ENCODE data around the gene SEPTIN5.

SEPTIN5 gene

DNA sequence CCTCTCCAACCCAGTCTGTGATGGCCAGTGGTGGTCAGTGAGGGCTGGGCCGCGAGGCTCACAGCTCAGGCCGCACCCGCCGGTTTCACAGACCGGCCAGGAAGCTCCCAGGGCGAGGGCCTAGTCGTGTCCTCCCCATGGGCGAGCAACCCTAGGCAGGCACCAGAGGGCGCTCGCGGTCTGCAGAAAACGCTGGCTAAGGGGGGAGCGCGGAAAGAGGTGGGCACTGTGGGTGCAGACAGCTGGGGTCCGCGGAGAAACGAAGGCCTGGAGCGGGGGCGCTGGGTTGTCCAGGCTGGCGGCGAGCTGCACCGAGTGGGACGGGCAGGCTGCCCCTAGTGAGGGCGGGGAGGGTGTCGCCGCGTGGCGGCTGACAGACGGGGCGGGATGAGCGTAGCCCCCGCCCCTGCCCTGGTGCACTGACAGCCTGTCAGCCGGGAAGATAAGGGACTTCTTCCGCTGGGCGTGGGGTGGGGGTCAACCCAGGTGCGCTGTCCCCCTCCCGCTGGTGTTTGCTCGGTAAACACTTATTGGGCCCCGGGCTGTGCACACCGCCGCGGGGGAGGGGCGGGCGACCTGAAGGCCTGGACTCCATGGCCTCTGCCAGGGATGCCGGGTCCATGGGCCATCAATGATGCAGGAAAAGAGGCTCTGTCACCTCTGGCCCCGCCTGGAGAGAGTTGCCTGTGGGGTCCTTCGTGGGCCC, 16.5 kb downstream of the SEPTIN5 start:
- H3K27me3 Mint-ChIP-seq, result peaks cover 8% of the 10 kb centered on the region
- ATAC-seq (replicated peaks; ENCODE audit: extremely low read depth, poor library complexity, severe bottlenecking), result peak; percentile 76
- H3K4me1 Mint-ChIP-seq, result peaks cover 6% of the 10 kb centered on the region
- H3K4me3 Mint-ChIP-seq, result peak overlapping the region; percentile 79
- no peak overlapping the region for H3K27ac Mint-ChIP-seq (ENCODE audit: low read depth)
- no peaks in the 10 kb centered on the region for H3K9me3 Mint-ChIP-seq
- peak; percentile 74 to 87 for DNase-seq (ENCODE audit: low spot score in 2 of 2)
- H3K36me3 Mint-ChIP-seq (ENCODE audit: insufficient read depth), result peaks cover 9% of the 10 kb centered on the region

- Mint-ChIP-seq H3K36me3 (ENCODE audit: insufficient read depth) (peaks cover 9% of the 10 kb centered on the region), H3K9me3 (no peaks in the 10 kb centered on the region), H3K27me3 (peaks cover 8% of the 10 kb centered on the region), H3K4me3 (no peak overlapping the region), H3K4me1 (peaks cover 6% of the 10 kb centered on the region), H3K27ac (ENCODE audit: low read depth) (no peak overlapping the region)
- ATAC-seq (replicated peaks; ENCODE audit: extremely low read depth, poor library complexity, severe bottlenecking) (no peak), DNase-seq (ENCODE audit: low spot score in 2 of 2) (no peak)
Observed at GRCh38 chr22:19731361-19732135, 17.2 kb downstream of the SEPTIN5 start.

DNA sequence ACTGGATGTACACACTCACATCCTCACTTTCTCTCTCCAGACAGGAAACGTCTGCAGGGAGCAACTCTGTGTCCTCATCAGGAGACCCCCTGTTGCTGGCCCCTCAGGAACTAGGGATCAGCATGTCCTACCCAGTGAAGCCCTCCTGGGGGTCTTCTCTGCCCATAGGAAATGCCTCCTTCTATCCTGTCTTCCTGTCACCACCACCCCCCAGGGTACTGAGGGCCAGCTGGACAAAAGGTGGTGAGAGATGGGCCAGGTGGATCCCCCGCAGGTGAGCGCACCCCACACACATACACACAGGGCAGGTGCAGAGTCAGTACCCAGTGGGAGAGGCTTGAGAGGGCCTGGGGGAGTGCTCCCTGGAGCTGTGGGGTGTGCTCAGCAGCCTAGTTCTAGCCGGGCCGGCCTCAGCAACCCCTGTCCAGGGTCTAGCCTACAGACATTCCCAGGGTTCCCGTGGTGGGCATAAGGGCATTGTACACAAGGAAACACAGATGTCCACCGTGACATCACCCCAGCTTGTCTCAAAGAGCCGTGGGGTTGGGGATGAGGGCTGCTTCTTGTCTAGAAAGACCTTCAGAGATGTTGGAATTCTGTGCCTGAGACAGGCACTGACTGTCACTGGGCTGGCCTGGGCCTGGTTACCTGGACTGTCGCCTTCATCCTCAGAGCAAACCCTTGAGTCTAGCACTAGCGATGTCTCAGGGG, 18.3 kb downstream of the SEPTIN5 start:
- H3K27ac Mint-ChIP-seq (ENCODE audit: low read depth), result no peak overlapping the region
- no peak overlapping the region for H3K4me3 Mint-ChIP-seq
- peaks cover 5% of the 10 kb centered on the region for H3K27me3 Mint-ChIP-seq
- no peak for ATAC-seq (replicated peaks; ENCODE audit: extremely low read depth, poor library complexity, severe bottlenecking)
- DNase-seq (ENCODE audit: low spot score in 2 of 2), result no peak
- H3K9me3 Mint-ChIP-seq, result no peaks in the 10 kb centered on the region
- H3K36me3 Mint-ChIP-seq (ENCODE audit: insufficient read depth), result peaks cover 6% of the 10 kb centered on the region
- H3K4me1 Mint-ChIP-seq, result peaks cover 6% of the 10 kb centered on the region

DNA sequence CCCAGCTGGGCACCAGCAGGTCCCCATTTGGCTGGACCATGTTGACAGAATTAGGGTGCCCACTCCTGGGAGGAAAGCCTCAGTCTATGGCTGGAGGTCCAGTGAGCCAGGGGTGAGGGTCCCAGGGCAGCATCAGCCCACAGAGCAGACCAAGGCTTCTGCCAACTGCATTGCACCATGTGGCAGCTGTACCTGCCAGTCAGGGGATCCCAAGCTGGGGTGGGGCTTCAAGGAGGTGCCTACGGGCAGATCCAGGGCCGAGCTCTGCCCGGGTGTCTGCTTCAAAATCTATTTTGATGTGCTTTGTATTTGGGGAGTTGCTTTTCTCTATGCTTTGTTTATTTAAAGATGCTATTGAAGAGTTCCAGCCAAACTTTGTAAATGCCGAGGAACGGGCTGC, 19.5 kb downstream of the SEPTIN5 start:
- Mint-ChIP-seq H3K4me1 (peaks cover 6% of the 10 kb centered on the region), H3K27me3 (no peaks in the 10 kb centered on the region), H3K27ac (ENCODE audit: low read depth) (no peak overlapping the region), H3K9me3 (no peaks in the 10 kb centered on the region), H3K36me3 (ENCODE audit: insufficient read depth) (peaks cover 6% of the 10 kb centered on the region), H3K4me3 (no peak overlapping the region)
- DNase-seq (ENCODE audit: low spot score in 2 of 2) (no peak), ATAC-seq (replicated peaks; ENCODE audit: extremely low read depth, poor library complexity, severe bottlenecking) (no peak)

DNA sequence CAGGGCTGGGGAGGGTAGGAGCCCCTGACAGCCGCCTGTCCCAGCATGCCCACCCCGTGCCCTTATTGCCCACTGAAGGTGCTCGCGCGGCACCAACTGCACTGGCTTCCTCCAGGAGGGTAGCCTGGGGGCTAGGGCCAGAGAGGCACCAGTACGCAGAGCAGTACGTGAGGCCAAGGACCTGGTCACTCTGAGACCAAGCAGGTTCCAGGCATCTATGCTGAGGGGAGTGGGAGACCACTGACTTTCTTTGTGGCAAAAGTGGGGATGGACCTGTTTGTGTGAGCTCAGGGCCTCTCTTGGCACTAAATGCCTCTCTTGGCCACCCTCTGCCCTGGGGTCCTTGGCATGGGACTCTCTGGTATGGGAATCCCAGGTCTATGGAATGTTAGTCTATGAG, 19.9 kb downstream of the SEPTIN5 start:
- Mint-ChIP-seq H3K27me3 (no peaks in the 10 kb centered on the region), H3K9me3 (no peaks in the 10 kb centered on the region), H3K4me3 (no peak overlapping the region), H3K27ac (ENCODE audit: low read depth) (no peak overlapping the region), H3K36me3 (ENCODE audit: insufficient read depth) (peaks cover 6% of the 10 kb centered on the region), H3K4me1 (peaks cover 6% of the 10 kb centered on the region)
- ATAC-seq (replicated peaks; ENCODE audit: extremely low read depth, poor library complexity, severe bottlenecking) (no peak), DNase-seq (ENCODE audit: low spot score in 2 of 2) (no peak)

DNA sequence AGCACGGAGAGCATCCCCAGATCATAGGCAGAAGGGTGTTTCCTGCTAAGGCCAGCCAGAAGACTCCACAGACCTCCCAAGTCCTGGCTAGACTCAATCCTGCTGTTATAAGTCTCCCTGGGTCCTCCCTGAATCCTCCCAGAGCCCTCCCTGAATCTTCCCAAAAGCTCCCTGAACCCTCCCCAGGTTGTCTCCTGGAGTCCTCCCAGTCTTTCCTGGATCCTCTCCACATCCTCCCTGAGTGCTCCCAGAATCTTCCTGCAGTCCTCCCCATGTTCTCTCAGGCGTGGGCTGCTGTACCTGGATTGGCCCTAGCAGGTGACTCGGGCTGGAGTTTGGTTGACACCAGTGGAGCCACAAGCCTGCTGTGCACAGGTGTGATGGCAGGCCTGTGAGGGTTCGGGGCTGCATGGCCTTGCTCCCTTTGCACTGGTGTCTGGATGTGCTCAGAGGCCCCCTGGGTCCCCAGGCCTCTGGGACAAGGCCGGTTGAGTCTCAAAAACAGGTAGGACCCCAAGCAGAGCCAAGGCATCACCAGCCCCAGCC, 20.6 kb downstream of the SEPTIN5 start:
- H3K27ac Mint-ChIP-seq (ENCODE audit: low read depth), result no peak overlapping the region
- peaks cover 6% of the 10 kb centered on the region for H3K4me1 Mint-ChIP-seq
- ATAC-seq (replicated peaks; ENCODE audit: extremely low read depth, poor library complexity, severe bottlenecking) (no peak), DNase-seq (ENCODE audit: low spot score in 2 of 2) (no peak)
- no peaks in the 10 kb centered on the region for H3K9me3 Mint-ChIP-seq
- H3K36me3 Mint-ChIP-seq (ENCODE audit: insufficient read depth), result peaks cover 6% of the 10 kb centered on the region
- H3K4me3 Mint-ChIP-seq, result no peak overlapping the region
- H3K27me3 Mint-ChIP-seq, result no peaks in the 10 kb centered on the region

DNA sequence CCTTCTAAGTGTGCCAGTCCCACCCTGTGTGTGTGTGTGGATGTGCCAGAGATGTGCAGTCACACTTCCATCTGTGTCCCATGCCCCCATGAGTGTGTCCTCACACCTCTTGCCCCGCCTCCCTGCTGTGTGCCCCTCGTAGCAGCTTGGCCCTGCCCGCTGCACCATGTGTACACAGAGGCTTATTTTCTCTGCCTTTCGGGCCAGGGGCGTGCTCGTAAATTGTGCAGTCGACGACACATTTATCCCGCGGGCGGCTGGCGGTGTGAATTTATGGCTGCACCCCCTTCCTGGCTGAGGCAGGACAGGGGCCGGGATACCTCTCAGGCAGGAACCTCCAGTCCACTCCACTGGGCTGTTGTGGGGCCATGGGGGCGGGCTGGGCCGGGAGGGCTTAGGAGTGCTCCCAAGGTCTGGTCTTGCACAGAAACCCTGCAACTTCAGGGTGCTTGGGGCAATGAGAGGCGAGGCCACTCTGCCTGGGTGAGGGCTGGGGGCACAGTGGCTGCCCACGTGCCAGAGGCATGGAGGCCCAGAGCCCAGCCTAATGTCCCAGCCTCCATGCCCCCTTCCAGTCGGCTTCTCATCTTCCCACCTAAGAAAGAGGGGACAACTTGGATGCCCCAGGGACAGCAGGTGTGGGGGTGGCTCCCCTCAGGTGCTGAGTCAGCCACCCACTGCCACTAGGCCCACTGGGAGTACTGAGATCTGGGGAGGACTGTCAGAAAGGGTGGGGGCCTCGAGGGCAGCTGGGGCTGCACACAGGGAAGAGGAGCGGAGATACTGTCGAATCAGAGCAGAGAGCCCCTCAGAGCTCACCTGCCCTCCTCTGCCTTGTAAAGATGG, 21.6 kb downstream of the SEPTIN5 start:
- no peaks in the 10 kb centered on the region for H3K27me3 Mint-ChIP-seq
- H3K4me3 Mint-ChIP-seq, result no peak overlapping the region
- no peak overlapping the region for H3K27ac Mint-ChIP-seq (ENCODE audit: low read depth)
- DNase-seq (ENCODE audit: low spot score in 2 of 2) (no peak), ATAC-seq (replicated peaks; ENCODE audit: extremely low read depth, poor library complexity, severe bottlenecking) (no peak)
- H3K4me1 Mint-ChIP-seq, result peaks cover under 1% of the 10 kb centered on the region
- peaks cover 5% of the 10 kb centered on the region for H3K36me3 Mint-ChIP-seq (ENCODE audit: insufficient read depth)
- H3K9me3 Mint-ChIP-seq, result no peaks in the 10 kb centered on the region

GRCh38 chr22:19737846-19738663, 23.8 kb downstream of the SEPTIN5 start:
- Mint-ChIP-seq H3K27ac (ENCODE audit: low read depth) (no peak overlapping the region), H3K4me1 (no peaks in the 10 kb centered on the region), H3K9me3 (no peaks in the 10 kb centered on the region), H3K27me3 (no peaks in the 10 kb centered on the region), H3K36me3 (ENCODE audit: insufficient read depth) (peaks cover 3% of the 10 kb centered on the region), H3K4me3 (no peak overlapping the region)
- ATAC-seq (replicated peaks; ENCODE audit: extremely low read depth, poor library complexity, severe bottlenecking), result no peak
- no peak for DNase-seq (ENCODE audit: low spot score in 2 of 2)

DNA sequence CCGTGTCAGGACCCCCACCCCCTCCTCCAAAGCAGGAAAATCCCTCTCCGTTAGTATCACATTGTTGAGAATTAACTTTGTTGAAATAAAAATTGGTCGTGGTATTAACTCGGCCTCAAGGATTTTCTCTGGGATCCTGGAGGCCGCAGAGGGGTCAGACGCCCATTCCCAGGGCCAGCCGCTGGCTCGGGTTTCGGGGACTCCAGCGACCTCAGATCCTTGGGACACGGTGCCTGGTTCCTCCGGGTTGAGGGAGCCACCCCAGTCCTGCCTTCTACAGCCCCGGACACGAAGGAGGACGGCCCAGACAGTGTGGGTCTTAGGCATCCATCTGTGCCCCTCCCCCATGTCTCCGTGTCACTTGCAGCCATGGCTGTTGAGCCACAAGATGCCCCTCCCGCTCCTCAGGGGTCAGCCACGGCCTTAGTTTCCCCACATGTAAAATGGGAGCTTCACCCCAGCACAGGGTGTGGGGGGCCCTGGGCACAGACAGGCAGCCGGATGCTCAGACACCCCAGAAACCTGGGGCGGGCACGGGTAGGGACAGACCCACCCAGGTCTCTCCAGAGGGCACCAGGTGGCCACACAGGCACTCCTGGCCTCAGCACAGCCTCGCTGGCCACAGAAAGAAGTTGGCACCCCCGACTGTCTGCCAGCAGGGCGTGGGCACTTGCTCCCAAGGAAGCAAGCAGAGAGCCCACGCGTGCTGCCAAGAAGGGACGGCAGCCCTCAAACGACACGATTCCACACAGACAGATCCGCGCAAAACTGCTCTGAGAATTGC, 24.6 kb downstream of the SEPTIN5 start:
- no peaks in the 10 kb centered on the region for H3K4me1 Mint-ChIP-seq
- no peaks in the 10 kb centered on the region for H3K9me3 Mint-ChIP-seq
- H3K4me3 Mint-ChIP-seq, result no peak overlapping the region
- no peak overlapping the region for H3K27ac Mint-ChIP-seq (ENCODE audit: low read depth)
- no peaks in the 10 kb centered on the region for H3K27me3 Mint-ChIP-seq
- peaks cover 1% of the 10 kb centered on the region for H3K36me3 Mint-ChIP-seq (ENCODE audit: insufficient read depth)
- no peak for DNase-seq (ENCODE audit: low spot score in 2 of 2)
- ATAC-seq (replicated peaks; ENCODE audit: extremely low read depth, poor library complexity, severe bottlenecking), result no peak

DNA sequence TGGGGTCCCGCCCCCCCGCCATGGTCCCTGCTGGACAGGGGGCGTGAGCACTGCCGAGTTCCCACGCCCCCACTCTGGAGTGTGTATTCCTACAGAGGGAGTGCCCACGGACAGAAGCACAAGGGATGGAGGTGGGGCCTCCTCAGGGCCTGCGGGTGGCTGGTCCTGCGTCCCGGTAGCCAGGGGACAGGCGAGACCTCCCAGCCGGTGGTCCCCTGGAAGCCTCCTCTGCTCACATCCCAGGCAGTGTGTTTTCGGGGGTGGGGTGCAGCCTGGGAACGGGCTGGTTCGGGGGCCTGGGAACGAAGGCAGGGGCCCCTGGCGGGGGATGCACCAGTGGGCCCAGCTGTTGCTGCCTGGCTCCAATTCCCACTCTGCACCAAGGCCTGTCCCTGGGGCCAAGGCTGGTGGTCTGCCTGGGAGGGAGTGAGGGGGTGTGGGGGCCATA, 25.2 kb downstream of the SEPTIN5 start:
- H3K36me3 Mint-ChIP-seq (ENCODE audit: insufficient read depth), result no peaks in the 10 kb centered on the region
- no peaks in the 10 kb centered on the region for H3K4me1 Mint-ChIP-seq
- no peak overlapping the region for H3K27ac Mint-ChIP-seq (ENCODE audit: low read depth)
- no peaks in the 10 kb centered on the region for H3K9me3 Mint-ChIP-seq
- no peak overlapping the region for H3K4me3 Mint-ChIP-seq
- ATAC-seq (replicated peaks; ENCODE audit: extremely low read depth, poor library complexity, severe bottlenecking) (no peak), DNase-seq (ENCODE audit: low spot score in 2 of 2) (no peak)
- no peaks in the 10 kb centered on the region for H3K27me3 Mint-ChIP-seq

DNA sequence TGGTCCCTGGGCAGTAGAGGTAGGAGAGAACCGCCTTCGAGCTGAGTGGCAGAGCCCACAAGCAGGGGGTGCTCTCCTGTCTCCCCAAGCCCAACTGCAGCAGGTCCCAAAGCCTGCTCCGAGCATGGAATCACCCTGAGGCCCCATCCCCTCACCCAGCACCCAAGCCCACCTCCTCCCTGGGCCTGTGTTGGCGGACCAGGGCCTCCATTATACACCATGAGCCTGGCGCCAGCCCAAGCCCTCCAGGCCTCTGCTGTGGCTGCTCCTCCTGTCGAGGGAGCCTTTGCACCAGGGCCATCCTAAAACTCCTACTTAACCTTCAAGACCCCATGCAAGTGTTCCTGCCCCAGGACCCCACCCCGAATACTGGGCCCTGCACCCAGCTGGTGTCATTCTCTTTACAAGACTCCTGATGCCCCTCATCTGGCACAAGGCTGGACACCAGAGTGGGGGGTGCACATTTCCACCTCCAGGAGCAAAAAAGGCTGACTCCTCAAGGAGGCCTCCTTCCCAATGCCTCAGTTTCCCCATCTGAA, 25.7 kb downstream of the SEPTIN5 start:
- no peaks in the 10 kb centered on the region for H3K4me1 Mint-ChIP-seq
- no peak overlapping the region for H3K27ac Mint-ChIP-seq (ENCODE audit: low read depth)
- no peaks in the 10 kb centered on the region for H3K27me3 Mint-ChIP-seq
- no peak overlapping the region for H3K4me3 Mint-ChIP-seq
- no peak for DNase-seq (ENCODE audit: low spot score in 2 of 2)
- H3K36me3 Mint-ChIP-seq (ENCODE audit: insufficient read depth), result no peaks in the 10 kb centered on the region
- no peaks in the 10 kb centered on the region for H3K9me3 Mint-ChIP-seq
- ATAC-seq (replicated peaks; ENCODE audit: extremely low read depth, poor library complexity, severe bottlenecking), result no peak

Data from central memory CD8-positive, alpha-beta T cell (primary cell).